Measurements from ENCODE around the gene CABCOCO1.

GRCh38 chr10:61719906-61720305 is 57.2 kb downstream of the CABCOCO1 start:
- TF ChIP-seq FOS (IDR thresholded peaks at IDR 0.05; ENCODE audit: extremely low read depth, insufficient read length) (no peak), CTCF (IDR thresholded peaks at IDR 0.05 in 2 of 3, conservative IDR thresholded peaks at IDR 0.05 in 1 of 3; ENCODE audit: insufficient read depth in 2 of 3, low read depth in 1 of 3, low read length in 3 of 3) (no peak), NFE2L1 (tag; IDR thresholded peaks at IDR 0.05; ENCODE audit: borderline replicate concordance, low read depth) (no peak), SMARCA4 (IDR thresholded peaks at IDR 0.05) (no peak), POLR2AphosphoS5 (IDR thresholded peaks at IDR 0.05; ENCODE audit: control insufficient read depth, insufficient read depth, low read depth, low read length) (no peak), RCOR1 (IDR thresholded peaks at IDR 0.05; ENCODE audit: borderline replicate concordance in 1 of 2, low read depth in 2 of 2, low read length in 2 of 2) (no peak), POLR2A (conservative IDR thresholded peaks at IDR 0.05) (no peak), ZNF274 (IDR thresholded peaks at IDR 0.05; ENCODE audit: borderline replicate concordance, low read depth, low read length) (no peak), KLF10 (CRISPR knock-in tag; IDR thresholded peaks at IDR 0.05) (no peak), GATAD2A (IDR thresholded peaks at IDR 0.05) (no peak), KDM5B (IDR thresholded peaks at IDR 0.05; ENCODE audit: insufficient replicate concordance, low read depth, low read length) (no peak), ATF1 (CRISPR knock-in tag; IDR thresholded peaks at IDR 0.05) (no peak), ATF1 (tag; IDR thresholded peaks at IDR 0.05) (no peak), PRDM10 (IDR thresholded peaks at IDR 0.05; ENCODE audit: partially characterized antibody) (no peak), RB1 (IDR thresholded peaks at IDR 0.05; ENCODE audit: low read depth) (no peak)

All from K562 (cell line).